Lower leg skin (tissue), 4 donors: ENCODE data around the gene ZNF333. TPM values are rescaled to one million over a fixed set of nuclear protein-coding genes. Genes with fewer than 3 reads are reported as not detected.

Experiments
- total RNA-seq, 4 donors: library from RNA; depleted of rRNA; stranded (reverse); fragments of >200 nt; gene quantifications; one replicate each; pipeline ENCODE4 v1.1.0, GENCODE V29; 2016

Gene ZNF333
- total RNA-seq, 4 donors from 2014 or later = 14.0 to 26.8 (median 16.6) TPM

Other genes with a start within 250 kb of the ZNF333 start
- under 1 TPM in 1 of 4 donors, not detected in 3; 0.62 TPM for gene PTGER1, start 214.7 kb upstream of the ZNF333 start, total RNA-seq
- 100 to 1,000 TPM; 135 to 217 (median 164) TPM for gene GIPC1, start 193.9 kb upstream of the ZNF333 start, total RNA-seq
- gene DNAJB1, start 171.7 kb upstream of the ZNF333 start, total RNA-seq = 100 to 1,000 TPM in 2 of 4 donors, 10 to 100 TPM in 2; 96.2 to 107 (median 99.6) TPM
- 100 to 1,000 TPM; 117 to 165 (median 147) TPM for gene TECR, start 160.5 kb upstream of the ZNF333 start, total RNA-seq
- gene NDUFB7, start 118.0 kb upstream of the ZNF333 start, total RNA-seq = 100 to 1,000 TPM; 219 to 332 (median 280) TPM
- gene CLEC17A, start 107.0 kb upstream of the ZNF333 start, total RNA-seq = under 1 TPM in 1 of 4 donors, not detected in 3; 0.84 TPM
- not detected for gene ADGRE3, start 15.2 kb upstream of the ZNF333 start, total RNA-seq
- 10 to 100 TPM in 1 of 4 donors, 1 to 10 TPM in 3; 4.5 to 10.7 (median 7.1) TPM for gene ADGRE2, start 88.5 kb downstream of the ZNF333 start, total RNA-seq
- 1 to 10 TPM in 3 of 4 donors, under 1 TPM in 1; 0.72 to 2.9 (median 2.0) TPM for gene OR7A5, start 145.1 kb downstream of the ZNF333 start, total RNA-seq
- gene OR7C1, start 145.1 kb downstream of the ZNF333 start, total RNA-seq = 1 to 10 TPM; 2.2 to 3.3 (median 2.9) TPM
- gene OR7A10, start 158.9 kb downstream of the ZNF333 start, total RNA-seq = not detected
- gene OR7A17, start 196.1 kb downstream of the ZNF333 start, total RNA-seq = not detected